GM19025 (cell line): Measurements from ENCODE around the gene CLEC10A.
"Not testable (repeated sequence)": the region's sequence is repeated elsewhere in the genome, so short reads cannot be mapped to it uniquely, and the experiment has no call there.

ENCODE experiments used
- ATAC-seq: cut with Tn5 transposase; IDR thresholded peaks from one replicate; pipeline ENCODE4 v1.9.1; 2021; ENCODE audit warnings: mild to moderate bottlenecking, low read depth, moderate library complexity; ENCODE audit not compliant: unreplicated experiment

Gene CLEC10A

GRCh38 chr17:7109461-7110322 is 29.6 kb upstream of the CLEC10A start:
- ATAC-seq = no peak

- no peak for ATAC-seq
Observed at GRCh38 chr17:7108981-7109380, 28.9 kb upstream of the CLEC10A start.

- ATAC-seq = no peak
Observed at GRCh38 chr17:7108560-7108925, 28.5 kb upstream of the CLEC10A start.

- no peak for ATAC-seq
Observed at GRCh38 chr17:7107795-7108559, 27.9 kb upstream of the CLEC10A start.

GRCh38 chr17:7107012-7107754 is 27.1 kb upstream of the CLEC10A start:
- ATAC-seq = no peak

GRCh38 chr17:7102421-7102820 is 22.4 kb upstream of the CLEC10A start:
- no peak for ATAC-seq

- ATAC-seq = no peak
Observed at GRCh38 chr17:7101531-7101930, 21.5 kb upstream of the CLEC10A start.

GRCh38 chr17:7100641-7101379 is 20.8 kb upstream of the CLEC10A start:
- ATAC-seq = not testable (repeated sequence)

- ATAC-seq = no peak
Observed at GRCh38 chr17:7098802-7099459, 18.9 kb upstream of the CLEC10A start.

- ATAC-seq = no peak
Observed at GRCh38 chr17:7097940-7098339, 17.9 kb upstream of the CLEC10A start.

- no peak for ATAC-seq
Observed at GRCh38 chr17:7095625-7096024, 15.6 kb upstream of the CLEC10A start.

- no peak for ATAC-seq
Observed at GRCh38 chr17:7094652-7095019, 14.6 kb upstream of the CLEC10A start.

GRCh38 chr17:7091311-7092005 is 11.4 kb upstream of the CLEC10A start:
- ATAC-seq = not testable (repeated sequence)

GRCh38 chr17:7089570-7089969 is 9.5 kb upstream of the CLEC10A start:
- not testable (repeated sequence) for ATAC-seq

- ATAC-seq = not testable (repeated sequence)
Observed at GRCh38 chr17:7088442-7088841, 8.4 kb upstream of the CLEC10A start.

GRCh38 chr17:7084088-7084487 is 4.0 kb upstream of the CLEC10A start:
- ATAC-seq = no peak

- no peak for ATAC-seq
Observed at GRCh38 chr17:7083592-7083991, 3.5 kb upstream of the CLEC10A start.

GRCh38 chr17:7081341-7082062 is 1.5 kb upstream of the CLEC10A start:
- no peak for ATAC-seq
